PC-9 (cell line): ENCODE measurements around the gene PSD2.

Experiments used
- CTCF ChIP-seq: fragments of 200-600 bp; sonication (generic); conservative IDR thresholded peaks from 2 replicates; pipeline ENCODE4 v1.6.1; 2017; ENCODE audit warnings: mixed run types, antibody characterized with exemption, mild to moderate bottlenecking, moderate library complexity
- EZH2 ChIP-seq: fragments of 200-600 bp; sonication (generic); IDR thresholded peaks from 2 replicates; pipeline ENCODE4 v1.8.0; 2017; ENCODE audit warnings: antibody characterized with exemption, low read depth

GRCh38 chr5:139820130-139820529, 24.5 kb downstream of the PSD2 start:
- TF ChIP-seq CTCF (no peak), EZH2 (no peak)
